ENCODE data around the gene MYLK4. TPM values are rescaled to one million over a fixed set of nuclear protein-coding genes. Genes with fewer than 3 reads are reported as not detected.

MYLK4 gene
- total RNA-seq, 1 donor from 2014 or later, result 0.65 TPM

- H3K36me3 Mint-ChIP-seq, result peaks cover 4% of the 10 kb centered on the region
- DNase-seq (ENCODE audit: extremely low spot score, unreplicated experiment), result no peak
- no peak for TF ChIP-seq CTCF (conservative IDR thresholded peaks at IDR 0.05)
- H3K27ac Mint-ChIP-seq, result no peak overlapping the region
- peaks cover 38% of the 10 kb centered on the region for H3K4me1 Mint-ChIP-seq (ENCODE audit: unreplicated experiment)
- H3K27me3 Mint-ChIP-seq, result no peaks in the 10 kb centered on the region
- peaks cover 3% of the 10 kb centered on the region for H3K9me3 Mint-ChIP-seq
- no peak overlapping the region for H3K4me3 Mint-ChIP-seq
These were observed 124.3 kb downstream of the MYLK4 start for GRCh38 chr6:2626401-2626800.

- DNase-seq (ENCODE audit: extremely low spot score, unreplicated experiment), result no peak
- no peak overlapping the region for H3K4me3 Mint-ChIP-seq
- H3K4me1 Mint-ChIP-seq (ENCODE audit: unreplicated experiment), result peaks cover 32% of the 10 kb centered on the region
- peaks cover 4% of the 10 kb centered on the region for H3K36me3 Mint-ChIP-seq
- H3K27ac Mint-ChIP-seq, result no peak overlapping the region
- H3K9me3 Mint-ChIP-seq, result peaks cover 3% of the 10 kb centered on the region
- no peak for TF ChIP-seq CTCF (conservative IDR thresholded peaks at IDR 0.05)
- H3K27me3 Mint-ChIP-seq, result no peaks in the 10 kb centered on the region
These were observed 125.1 kb downstream of the MYLK4 start for GRCh38 chr6:2625581-2625980.

- no peak overlapping the region for H3K4me3 Mint-ChIP-seq
- peaks cover 31% of the 10 kb centered on the region for H3K4me1 Mint-ChIP-seq (ENCODE audit: unreplicated experiment)
- no peaks in the 10 kb centered on the region for H3K36me3 Mint-ChIP-seq
- no peak for TF ChIP-seq CTCF (conservative IDR thresholded peaks at IDR 0.05)
- peaks cover 4% of the 10 kb centered on the region for H3K27me3 Mint-ChIP-seq
- no peak overlapping the region for H3K27ac Mint-ChIP-seq
- peaks cover 3% of the 10 kb centered on the region for H3K9me3 Mint-ChIP-seq
- no peak for DNase-seq (ENCODE audit: extremely low spot score, unreplicated experiment)
These were observed 126.5 kb downstream of the MYLK4 start for GRCh38 chr6:2624177-2624576.

GRCh38 chr6:2623295-2623694 lies 127.4 kb downstream of the MYLK4 start:
- Mint-ChIP-seq H3K36me3 (no peaks in the 10 kb centered on the region), H3K9me3 (peaks cover 3% of the 10 kb centered on the region), H3K27ac (no peak overlapping the region), H3K4me1 (ENCODE audit: unreplicated experiment) (peaks cover 31% of the 10 kb centered on the region), H3K27me3 (peaks cover 8% of the 10 kb centered on the region), H3K4me3 (no peak overlapping the region)
- no peak for DNase-seq (ENCODE audit: extremely low spot score, unreplicated experiment)
- no peak for TF ChIP-seq CTCF (conservative IDR thresholded peaks at IDR 0.05)

GRCh38 chr6:2622671-2623070 lies 128.1 kb downstream of the MYLK4 start:
- no peaks in the 10 kb centered on the region for H3K9me3 Mint-ChIP-seq
- H3K27ac Mint-ChIP-seq, result no peak overlapping the region
- H3K4me1 Mint-ChIP-seq (ENCODE audit: unreplicated experiment), result peaks cover 35% of the 10 kb centered on the region
- DNase-seq (ENCODE audit: extremely low spot score, unreplicated experiment), result no peak
- H3K36me3 Mint-ChIP-seq, result no peaks in the 10 kb centered on the region
- peaks cover 8% of the 10 kb centered on the region for H3K27me3 Mint-ChIP-seq
- no peak overlapping the region for H3K4me3 Mint-ChIP-seq
- TF ChIP-seq CTCF (conservative IDR thresholded peaks at IDR 0.05), result no peak

GRCh38 chr6:2619651-2620050 lies 131.1 kb downstream of the MYLK4 start:
- peaks cover 22% of the 10 kb centered on the region for H3K4me1 Mint-ChIP-seq (ENCODE audit: unreplicated experiment)
- H3K36me3 Mint-ChIP-seq, result no peaks in the 10 kb centered on the region
- TF ChIP-seq CTCF (conservative IDR thresholded peaks at IDR 0.05), result no peak
- H3K27ac Mint-ChIP-seq, result no peak overlapping the region
- no peak overlapping the region for H3K4me3 Mint-ChIP-seq
- H3K27me3 Mint-ChIP-seq, result peaks cover 8% of the 10 kb centered on the region
- DNase-seq (ENCODE audit: extremely low spot score, unreplicated experiment), result no peak
- no peaks in the 10 kb centered on the region for H3K9me3 Mint-ChIP-seq

All from type B pancreatic cell (in vitro differentiated cells).